Dermis microvascular lymphatic vessel endothelial cell (primary cell): ENCODE measurements around the gene DBNL. TPM values are rescaled to one million over a fixed set of nuclear protein-coding genes. Genes with fewer than 3 reads are reported as not detected.

Source experiments
- DNase-seq, 2 donors: peaks; one replicate each; pipeline versions ENCODE4 v3.0.0 to v3.0.0-alpha.2; 2010; ENCODE audit warnings: low read depth in 2 of 2
- total RNA-seq: library from RNA; depleted of rRNA; stranded (reverse); fragments of >200 nt; gene quantifications from 2 replicates; pipeline ENCODE4 v1.2.1, GENCODE V29; 2014

Gene DBNL
- total RNA-seq, 1 donor from 2014 or later = 92.4 TPM

DNA sequence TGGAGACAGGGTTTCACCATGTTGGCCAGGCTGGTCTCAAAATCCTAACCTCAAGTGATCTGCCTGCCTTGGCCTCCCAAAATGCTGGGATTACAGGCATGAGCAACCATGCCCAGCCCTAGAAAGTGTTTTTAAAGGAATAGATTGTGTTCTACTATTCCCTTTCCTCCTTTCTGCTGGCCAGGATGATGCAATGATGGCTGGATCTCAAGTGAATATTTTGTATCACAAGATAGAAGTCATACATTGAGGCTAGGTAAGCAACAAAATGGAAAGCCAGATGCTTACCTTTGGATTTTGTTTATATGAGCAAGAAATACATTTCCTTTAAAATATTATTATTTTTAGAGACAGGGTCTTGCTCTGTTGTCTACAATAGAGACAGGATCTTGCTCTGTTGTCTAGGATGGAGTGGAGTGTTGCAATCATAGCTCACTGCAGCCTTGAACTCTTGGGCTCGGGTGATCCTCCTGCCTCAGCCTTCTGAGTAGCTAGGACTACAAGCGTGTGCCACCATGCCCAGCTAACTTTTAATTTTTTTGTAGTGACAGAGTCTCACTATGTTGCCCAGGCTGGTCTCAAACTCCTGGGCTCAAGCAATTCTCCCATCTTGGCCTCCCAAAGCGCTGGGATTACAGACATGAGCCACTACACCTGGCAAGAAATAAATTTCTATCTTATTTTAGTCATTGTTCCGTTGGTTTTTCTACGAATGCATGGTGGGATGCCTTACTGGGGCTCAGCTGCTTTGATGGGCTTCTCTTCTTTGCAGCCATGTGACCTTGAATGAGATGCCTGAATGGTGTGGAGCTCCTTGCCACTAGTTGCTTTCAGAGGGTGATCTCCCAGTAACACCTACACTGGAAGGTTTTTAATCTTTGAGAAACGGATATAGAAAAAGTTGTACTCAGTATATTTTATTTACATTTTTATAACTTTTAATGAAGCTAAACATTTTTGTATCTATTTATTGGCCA, 53.9 kb downstream of the DBNL start:
- no peak for DNase-seq

DNA sequence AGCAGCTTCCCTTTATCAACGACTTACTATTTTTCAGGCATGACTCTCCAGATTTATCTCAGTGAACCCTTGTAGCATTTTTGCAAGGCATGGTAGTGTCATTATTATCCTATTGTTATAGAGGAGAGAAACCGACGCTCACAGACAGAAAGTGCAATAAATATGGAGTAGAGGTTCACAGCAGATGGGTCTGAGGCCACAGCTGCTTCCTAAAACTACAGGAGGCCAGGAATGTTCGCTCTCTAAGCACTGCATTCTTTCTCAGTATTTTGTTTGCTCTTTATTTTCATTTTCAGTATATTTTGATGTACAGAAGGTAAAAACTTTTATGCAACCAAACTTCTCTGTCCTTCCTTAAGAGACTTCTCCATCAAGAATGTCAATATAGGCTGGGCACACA, 55.2 kb downstream of the DBNL start:
- DNase-seq = no peak

DNA sequence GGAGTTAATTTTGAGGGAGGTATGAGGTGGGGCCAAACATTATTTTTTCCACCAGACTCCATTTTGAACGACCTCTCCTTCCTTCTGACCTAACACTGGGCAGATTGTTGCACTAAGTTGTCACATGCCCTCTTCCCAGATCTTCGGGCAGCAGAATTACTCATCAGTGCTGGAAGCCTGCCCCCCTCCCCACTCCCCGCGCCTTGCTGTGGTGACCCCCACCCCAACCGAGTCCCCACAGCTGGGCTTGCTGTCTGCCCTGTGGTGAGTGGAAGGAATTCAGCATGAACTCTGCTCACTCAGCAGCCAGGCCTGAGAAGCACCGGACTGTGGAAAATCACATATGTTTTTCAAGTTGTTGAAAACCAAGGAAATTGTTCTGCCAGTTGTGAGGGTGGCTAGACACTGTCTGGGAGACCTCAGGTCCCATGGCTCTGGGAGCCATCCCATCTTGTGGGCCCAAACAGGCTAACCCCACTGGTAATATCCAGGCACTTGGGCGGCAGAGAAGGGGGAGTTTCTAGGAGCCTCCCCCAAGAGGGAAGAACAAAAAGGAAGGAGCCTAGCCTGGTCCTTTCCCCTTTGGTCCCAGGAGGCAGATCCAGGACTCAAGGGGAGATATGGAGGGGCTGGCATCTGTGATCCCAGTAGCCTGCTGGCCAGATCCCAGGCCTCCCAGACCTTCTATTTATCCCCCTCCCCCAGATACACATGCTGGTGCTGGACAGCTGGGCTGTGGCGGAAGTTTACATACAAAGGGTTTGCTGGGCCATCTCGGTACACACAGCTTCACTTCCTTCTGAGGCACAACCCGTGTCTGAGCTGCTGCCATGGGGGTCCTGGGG, 56.2 kb downstream of the DBNL start:
- DNase-seq = no peak

DNA sequence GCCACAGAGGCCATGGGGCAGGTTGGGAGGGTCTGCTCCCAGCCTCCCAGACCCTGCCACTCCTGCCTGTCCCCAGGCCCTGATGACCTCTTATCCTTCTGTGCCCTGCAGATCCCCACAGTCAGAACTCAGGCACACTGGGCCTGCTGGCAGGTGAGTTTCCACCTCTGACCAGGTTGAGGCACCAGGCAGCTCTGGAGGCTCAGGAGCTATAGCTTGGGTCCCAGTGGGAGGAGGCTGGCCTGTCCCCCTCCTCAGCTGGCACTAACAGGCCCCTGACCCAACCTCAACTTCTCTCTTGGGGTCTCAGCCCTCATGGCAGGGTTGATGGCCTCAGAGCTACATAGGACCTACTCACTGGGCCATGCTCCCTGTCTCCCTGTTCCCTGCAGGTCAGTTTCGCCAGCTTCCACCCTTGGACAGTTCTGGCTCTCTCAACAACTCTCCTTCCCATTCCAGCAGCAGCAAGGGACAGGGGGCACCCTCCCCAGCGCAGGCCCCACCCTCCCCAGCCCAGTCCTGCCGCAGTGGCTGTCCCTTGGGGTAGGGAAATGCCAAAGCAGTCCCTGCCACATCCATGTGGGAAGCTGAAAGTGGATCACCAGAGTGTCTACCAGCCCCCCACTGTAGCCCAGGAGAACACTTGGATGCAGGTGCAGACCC, 56.9 kb downstream of the DBNL start:
- no peak for DNase-seq

DNA sequence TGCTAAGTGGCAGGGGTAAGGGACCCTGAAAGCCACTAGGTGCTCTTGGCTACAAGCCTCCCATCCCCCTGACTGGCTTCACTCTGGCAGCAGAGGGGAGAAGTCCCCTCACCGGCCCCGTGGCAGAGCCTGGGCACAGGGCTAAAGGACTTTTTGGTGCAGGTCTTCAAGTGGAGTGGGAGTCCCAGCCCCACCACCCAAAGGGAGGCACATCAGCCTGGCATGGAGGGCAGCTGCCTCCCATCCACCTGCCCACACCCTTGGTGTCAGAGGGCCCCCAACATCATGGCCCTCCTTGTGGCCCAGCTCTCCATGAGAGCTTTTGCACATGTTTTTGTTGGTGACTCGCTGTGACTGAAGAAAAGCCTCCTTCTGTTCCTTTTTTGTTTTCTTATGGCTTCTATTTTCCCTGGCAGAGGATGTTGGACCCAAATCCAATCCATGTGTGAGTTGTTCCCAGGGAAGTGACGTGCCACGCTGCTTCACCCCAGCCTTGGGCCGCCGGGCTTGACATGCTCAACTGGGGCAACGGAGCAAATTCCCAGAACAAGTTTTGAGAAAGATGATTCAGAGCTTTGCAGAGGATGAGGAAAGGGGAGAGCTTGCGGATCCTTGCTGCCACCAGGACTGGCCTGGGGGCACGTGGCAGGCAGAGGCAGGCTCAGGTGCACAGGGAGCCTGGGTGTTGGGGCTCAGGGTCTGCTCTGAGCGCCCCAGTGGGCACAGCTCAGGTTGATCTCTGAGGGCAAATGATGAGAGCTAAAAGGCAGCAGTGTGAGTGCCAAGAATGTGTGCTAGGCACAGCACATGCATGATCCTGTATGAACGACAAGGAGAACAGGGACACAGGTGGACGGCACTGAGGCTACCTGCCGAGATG, 57.7 kb downstream of the DBNL start:
- DNase-seq = no peak

DNA sequence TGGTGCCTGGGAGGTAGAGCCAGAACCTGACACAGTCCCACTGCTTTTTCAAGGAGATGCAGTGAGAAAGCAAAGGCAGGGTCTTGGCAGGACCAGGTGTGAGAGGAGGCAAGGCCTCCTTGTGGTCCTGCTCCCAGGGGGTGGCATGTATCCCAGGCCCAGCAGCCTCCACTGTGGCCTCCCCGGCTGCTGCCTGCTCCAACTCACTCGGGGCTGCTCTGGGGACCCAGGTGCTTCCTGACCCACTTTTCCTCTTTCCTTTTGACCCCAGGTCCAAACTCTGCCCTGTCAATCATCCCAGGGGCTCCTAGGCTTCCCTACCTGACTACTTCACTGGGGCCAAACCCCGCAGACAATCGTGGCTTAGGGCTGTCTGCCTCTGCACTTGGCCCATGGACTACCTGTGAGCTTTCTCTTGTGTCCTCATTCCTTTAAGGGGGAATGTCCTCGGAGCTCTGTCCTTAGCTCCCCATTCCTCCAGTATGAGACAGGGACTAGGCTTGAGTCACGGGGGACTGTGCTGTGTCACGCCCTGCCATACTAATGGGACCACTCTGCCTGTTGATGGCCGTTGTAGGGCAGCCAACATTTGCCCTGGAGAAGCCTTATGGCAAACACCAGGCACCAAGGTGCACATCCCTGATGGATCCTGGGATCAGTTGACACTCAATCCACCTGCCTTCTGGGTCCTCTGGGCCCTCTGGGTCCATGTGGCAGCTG, 58.5 kb downstream of the DBNL start:
- DNase-seq = no peak

DNA sequence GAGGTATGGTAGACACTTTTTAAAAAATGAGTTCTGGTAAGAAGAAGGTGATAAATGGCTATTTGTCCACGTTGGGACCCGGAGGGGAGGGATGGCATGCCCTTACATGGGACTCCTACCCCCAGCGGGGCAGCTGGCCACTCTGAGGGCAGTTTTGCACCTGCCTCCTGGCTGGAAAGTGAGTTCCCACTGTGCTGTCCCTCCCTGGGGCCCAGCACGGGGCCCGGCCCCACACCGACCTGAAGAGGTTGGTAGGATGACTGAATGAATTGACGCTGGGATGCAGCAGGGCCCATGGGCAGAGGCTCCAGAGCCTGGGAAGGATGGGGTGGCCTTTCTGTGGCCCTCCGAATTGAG, 59.0 kb downstream of the DBNL start:
- no peak for DNase-seq

DNA sequence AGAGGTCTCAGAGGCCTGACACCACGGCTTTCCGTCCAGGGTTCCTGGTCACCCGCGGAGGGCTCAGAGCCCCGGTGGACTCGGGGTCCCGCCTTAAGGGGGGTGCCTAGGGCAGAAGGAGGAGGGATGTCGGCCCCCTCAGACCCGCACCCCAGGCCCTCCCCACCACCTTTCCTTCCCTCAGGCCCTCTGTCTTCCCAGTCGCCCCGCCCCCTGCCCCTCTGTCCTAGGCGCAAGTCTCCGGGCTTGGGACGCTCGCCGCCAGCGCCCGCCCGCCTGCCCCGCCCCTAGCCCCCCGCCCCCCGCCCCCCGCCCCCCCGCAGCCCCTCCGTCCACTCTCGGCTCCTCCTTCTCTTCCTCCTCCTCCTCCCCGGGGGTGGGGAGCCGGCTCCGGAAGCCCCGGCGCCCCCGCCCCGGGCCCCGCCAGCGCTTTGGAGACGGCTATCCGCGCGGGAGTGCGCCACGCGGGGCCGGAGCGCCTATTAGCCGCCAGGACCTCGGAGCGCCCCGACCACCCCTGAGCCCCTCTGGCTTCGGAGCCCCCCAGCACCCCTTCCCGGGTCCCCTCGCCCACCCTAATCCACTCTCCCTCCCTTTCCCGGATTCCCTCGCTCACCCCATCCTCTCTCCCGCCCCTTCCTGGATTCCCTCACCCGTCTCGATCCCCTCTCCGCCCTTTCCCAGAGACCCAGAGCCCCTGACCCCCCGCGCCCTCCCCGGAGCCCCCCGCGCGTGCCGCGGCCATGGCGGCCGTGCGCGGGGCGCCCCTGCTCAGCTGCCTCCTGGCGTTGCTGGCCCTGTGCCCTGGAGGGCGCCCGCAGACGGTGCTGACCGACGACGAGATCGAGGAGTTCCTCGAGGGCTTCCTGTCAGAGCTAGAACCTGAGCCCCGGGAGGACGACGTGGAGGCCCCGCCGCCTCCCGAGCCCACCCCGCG, 59.7 kb downstream of the DBNL start, which contains the start of gene AEBP1:
Gene AEBP1, plus strand, starts transcription at position 423 of the 937 bp plus-strand sequence. Its CDS starts 321 bp downstream, at position 744.
- peak in 1 of 2 donors; percentile 43 for DNase-seq

DNA sequence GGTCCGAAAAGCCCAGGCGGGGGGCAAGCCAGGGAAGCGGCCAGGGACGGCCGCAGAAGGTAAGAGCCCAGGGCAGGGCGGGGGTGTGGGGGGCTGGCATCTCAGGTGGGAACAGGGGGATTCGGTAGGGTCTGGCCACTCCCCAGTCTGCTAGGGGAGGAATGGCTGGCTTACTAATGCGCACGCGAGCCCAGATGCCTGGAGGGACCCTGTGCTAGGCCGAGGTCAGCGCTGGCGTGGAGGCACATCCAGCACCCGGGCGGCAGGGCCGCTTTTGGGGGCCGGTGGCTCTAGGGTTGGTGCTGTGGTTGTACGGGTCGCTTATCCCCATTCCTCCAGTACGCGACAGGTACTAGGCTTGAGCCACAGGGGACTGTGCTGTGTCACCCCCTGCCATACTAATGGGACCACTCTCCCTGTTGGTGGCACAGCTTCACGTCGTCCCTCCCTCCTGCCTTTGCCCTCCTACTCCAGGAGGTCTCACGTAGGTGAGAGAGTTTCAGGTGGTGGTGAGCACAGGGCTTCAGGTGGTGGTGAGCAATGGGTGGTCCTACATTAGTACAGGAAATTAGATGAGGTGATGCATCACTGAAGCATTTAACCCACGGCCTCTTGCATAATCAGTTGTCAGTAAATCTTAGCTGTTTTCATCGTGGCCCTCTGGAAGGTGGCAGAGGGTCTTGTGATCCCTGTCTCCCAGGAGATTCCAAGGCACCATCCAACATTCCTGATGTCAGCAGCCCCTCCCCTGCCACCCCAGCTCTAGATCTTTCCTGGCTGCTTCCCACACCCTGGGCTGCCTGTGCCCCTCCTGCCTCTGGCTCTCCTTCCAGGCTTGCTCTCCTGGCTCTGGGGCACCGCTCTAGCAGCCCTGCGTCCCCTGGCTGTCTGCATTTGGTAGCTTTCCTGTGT, 60.6 kb downstream of the DBNL start:
- peak in 1 of 2 donors; percentile 36 for DNase-seq

DNA sequence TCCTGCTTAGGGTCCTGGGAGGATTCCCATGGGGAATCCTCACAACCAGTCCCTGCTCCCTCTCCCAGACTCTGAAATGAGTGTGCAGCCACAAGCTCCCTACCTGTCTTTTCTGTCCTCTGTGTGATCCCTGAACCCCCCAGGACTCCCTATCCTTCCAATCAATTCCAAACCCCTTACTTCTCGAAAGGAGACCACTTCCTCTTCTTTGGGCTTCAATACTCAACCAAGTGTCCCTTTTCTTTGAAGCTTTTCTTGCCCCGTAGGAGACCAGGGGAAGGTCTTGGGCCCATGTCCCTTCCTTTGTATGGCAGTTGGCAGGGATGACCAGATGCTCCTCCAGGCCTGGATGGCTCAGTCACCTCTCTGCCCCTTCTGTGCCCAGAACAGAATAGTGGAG, 61.3 kb downstream of the DBNL start:
- no peak for DNase-seq

DNA sequence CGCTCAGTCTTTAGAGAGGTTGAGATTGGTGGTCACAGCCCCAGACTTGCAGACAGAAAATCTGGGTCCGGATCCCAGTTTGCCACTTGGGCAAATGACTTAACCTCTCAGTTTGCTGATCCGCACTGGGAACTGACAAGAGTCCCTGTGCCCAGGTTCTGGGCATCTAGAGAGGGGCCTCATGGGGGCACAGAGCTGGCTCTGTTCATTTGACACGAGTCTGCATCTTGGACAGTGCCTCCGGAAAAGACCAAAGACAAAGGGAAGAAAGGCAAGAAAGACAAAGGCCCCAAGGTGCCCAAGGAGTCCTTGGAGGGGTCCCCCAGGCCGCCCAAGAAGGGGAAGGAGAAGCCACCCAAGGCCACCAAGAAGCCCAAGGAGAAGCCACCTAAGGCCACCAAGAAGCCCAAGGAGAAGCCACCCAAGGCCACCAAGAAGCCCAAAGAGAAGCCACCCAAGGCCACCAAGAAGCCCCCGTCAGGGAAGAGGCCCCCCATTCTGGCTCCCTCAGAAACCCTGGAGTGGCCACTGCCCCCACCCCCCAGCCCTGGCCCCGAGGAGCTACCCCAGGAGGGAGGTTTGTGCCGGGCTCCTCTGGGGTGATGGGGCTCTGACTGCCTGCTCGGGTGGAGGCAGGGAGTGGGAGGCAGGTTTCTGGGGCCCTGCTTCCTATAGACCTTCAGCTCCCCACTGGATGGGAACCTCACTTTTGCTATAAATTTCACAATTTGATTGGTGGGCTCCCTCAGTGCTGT, 62.0 kb downstream of the DBNL start:
- DNase-seq = no peak

DNA sequence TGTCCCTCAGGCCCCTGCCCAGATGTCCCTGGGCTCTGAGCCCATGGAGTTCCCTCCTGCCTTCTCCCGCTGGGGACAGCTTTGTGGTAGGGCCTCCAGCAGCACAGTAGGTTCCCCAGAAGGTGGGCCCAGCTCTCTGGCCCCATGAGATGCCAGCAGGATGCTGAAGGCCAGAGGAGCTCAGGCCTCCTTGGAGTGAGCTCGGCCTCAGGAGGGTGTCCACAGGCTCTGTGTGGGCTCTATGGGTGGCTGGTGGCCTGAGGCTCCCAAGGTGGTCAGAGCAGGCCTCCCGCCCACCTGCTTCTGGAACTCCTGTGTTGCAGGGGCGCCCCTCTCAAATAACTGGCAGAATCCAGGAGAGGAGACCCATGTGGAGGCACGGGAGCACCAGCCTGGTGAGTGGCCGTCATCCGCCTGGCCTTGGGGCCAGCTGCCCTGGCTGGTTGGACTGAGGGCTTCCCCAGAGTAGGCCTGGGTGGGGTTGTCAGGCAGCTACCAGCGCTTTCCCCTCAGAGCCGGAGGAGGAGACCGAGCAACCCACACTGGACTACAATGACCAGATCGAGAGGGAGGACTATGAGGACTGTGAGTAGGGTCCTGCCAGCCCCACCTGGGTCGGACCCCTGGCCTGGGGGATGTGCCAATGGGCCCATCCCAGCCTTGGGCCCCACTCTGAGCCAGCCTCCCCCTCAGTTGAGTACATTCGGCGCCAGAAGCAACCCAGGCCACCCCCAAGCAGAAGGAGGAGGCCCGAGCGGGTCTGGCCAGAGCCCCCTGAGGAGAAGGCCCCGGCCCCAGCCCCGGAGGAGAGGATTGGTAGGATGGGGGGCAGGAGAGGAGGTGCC, 62.8 kb downstream of the DBNL start:
- no peak for DNase-seq

DNA sequence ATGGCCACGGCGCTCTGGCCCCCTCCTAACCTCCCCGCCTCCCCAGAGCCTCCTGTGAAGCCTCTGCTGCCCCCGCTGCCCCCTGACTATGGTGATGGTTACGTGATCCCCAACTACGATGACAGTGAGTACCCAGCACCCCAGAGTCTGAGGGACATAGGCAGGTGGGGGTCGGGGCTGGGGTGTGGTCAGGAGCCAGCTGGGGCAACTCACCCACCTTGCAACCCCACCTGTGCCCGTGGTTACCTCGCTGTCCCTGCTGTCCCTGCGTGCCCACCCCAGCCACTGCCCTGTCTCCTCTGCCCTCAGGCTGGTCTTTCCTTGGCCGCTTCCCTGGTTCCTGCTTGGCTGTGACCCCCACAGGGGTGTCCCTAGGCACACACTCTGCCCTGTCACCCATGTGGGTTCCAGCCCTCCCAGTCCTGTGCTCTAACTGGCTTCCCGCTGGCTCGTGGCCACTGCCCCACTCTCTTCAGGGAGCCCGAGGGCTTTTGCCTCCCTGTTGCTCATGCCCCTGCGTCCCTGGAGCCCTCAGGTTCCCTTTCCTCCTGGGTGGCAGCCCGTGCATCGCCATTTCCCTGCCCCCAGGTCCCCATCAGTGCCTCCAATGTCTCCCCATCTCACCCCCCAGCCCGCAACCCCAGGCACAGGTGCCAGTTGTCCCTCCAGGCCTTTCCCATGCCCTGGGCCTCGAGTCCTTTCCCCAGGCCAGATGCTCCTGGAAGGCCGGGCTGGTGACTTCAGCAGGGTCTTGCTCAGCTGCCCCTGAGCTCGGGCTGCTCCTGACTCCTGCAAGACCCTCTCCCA, 63.7 kb downstream of the DBNL start:
- no peak for DNase-seq

DNA sequence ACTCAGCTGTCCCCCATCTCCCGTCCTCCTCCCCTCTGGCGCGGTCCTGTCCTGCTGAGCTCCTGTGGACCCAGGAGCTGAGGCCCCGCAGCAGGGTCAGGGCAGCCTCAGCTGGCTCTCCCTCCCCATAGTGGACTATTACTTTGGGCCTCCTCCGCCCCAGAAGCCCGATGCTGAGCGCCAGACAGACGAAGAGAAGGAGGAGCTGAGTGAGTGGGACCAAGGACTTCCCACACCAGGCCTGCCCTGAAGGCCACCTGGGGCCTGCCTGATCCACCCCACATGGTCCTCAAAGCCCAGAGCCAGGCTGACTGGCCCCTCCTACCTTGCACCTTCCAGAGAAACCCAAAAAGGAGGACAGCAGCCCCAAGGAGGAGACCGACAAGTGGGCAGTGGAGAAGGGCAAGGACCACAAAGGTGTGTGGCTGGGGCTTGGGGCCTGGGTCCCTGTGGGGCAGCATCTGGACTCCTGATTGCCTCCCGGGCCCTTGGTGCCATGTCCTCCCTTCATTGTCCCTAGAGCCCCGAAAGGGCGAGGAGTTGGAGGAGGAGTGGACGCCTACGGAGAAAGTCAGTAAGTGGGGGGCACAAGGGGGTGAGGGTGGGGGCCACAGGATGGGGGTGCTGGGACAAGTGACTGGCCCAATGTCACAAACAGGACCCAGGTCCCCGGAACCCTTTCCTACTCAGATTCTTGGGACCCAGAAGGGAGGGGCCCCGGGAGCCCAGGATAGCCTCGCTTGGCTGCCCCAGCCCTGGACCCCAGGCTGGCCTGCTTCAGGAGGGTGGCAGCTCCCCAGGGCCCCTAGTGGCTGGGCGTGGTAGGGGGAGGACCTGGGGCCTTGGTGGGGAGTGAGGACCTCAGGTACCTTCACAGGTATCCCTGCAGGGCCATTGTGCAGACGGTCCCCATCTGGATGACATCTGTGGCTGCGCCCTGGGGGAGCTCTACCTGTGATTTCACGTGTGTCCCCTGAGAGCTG, 64.6 kb downstream of the DBNL start:
- DNase-seq = no peak
